Measurements from ENCODE around the gene TBC1D10B.
"Not testable (repeated sequence)": the region's sequence is repeated elsewhere in the genome, so short reads cannot be mapped to it uniquely, and the experiment has no call there.

The TBC1D10B gene

GRCh38 chr16:30397776-30398660 is 27.7 kb upstream of the TBC1D10B start:
- DNase-seq (ENCODE audit: low read depth) = no peak

GRCh38 chr16:30397056-30397455 is 26.8 kb upstream of the TBC1D10B start:
- no peak for DNase-seq (ENCODE audit: low read depth)

GRCh38 chr16:30396627-30397026 is 26.3 kb upstream of the TBC1D10B start:
- DNase-seq (ENCODE audit: low read depth) = not testable (repeated sequence)

GRCh38 chr16:30395992-30396585 is 25.8 kb upstream of the TBC1D10B start:
- DNase-seq (ENCODE audit: low read depth) = no peak

- peak; percentile 36 for DNase-seq (ENCODE audit: low read depth)
Observed at GRCh38 chr16:30395155-30395991, 25.1 kb upstream of the TBC1D10B start, which contains the start of gene ZNF48. Gene ZNF48 (plus strand): TSS chr16:30395420. CDS start chr16:30395795, 375 bp downstream.

- no peak for DNase-seq (ENCODE audit: low read depth)
Observed at GRCh38 chr16:30394592-30395154, 24.4 kb upstream of the TBC1D10B start.

GRCh38 chr16:30383521-30383920 is 13.2 kb upstream of the TBC1D10B start:
- no peak for DNase-seq (ENCODE audit: low read depth)

GRCh38 chr16:30382111-30382881 is 12.0 kb upstream of the TBC1D10B start, which contains the start of gene SEPTIN1:
Gene SEPTIN1 (minus strand): TSS chr16:30382561. CDS start chr16:30382542, 19 bp downstream.
- DNase-seq (ENCODE audit: low read depth) = peak; percentile 67

- DNase-seq (ENCODE audit: low read depth) = no peak
Observed at GRCh38 chr16:30381291-30382041, 11.2 kb upstream of the TBC1D10B start.

GRCh38 chr16:30380803-30381208 is 10.5 kb upstream of the TBC1D10B start:
- DNase-seq (ENCODE audit: low read depth) = no peak

GRCh38 chr16:30380072-30380802 is 9.9 kb upstream of the TBC1D10B start:
- no peak for DNase-seq (ENCODE audit: low read depth)

- DNase-seq (ENCODE audit: low read depth) = no peak
Observed at GRCh38 chr16:30379158-30379783, 9.0 kb upstream of the TBC1D10B start.

- peak; percentile 99 for DNase-seq (ENCODE audit: low read depth)
Observed at GRCh38 chr16:30378236-30379157, 8.2 kb upstream of the TBC1D10B start.

- DNase-seq (ENCODE audit: low read depth) = peak; percentile 85
Observed at GRCh38 chr16:30377812-30378235, 7.5 kb upstream of the TBC1D10B start.

- no peak for DNase-seq (ENCODE audit: low read depth)
Observed at GRCh38 chr16:30377050-30377811, 6.9 kb upstream of the TBC1D10B start.

- no peak for DNase-seq (ENCODE audit: low read depth)
Observed at GRCh38 chr16:30376461-30376902, 6.2 kb upstream of the TBC1D10B start.

GRCh38 chr16:30375864-30376263 is 5.6 kb upstream of the TBC1D10B start:
- no peak for DNase-seq (ENCODE audit: low read depth)

Data from activated T-cell treated with anti-CD3 and anti-CD28 coated beads for 1 hour (primary cell).